AG08396 (cell line): ENCODE data around the gene ACTR2.
"Not testable (repeated sequence)": the region's sequence is repeated elsewhere in the genome, so short reads cannot be mapped to it uniquely, and the experiment has no call there.

Experiments
- DNase-seq: peaks from one replicate; pipeline ENCODE4 v3.0.0; 2012; ENCODE audit warnings: low spot score, mixed read lengths

The ACTR2 gene

DNA sequence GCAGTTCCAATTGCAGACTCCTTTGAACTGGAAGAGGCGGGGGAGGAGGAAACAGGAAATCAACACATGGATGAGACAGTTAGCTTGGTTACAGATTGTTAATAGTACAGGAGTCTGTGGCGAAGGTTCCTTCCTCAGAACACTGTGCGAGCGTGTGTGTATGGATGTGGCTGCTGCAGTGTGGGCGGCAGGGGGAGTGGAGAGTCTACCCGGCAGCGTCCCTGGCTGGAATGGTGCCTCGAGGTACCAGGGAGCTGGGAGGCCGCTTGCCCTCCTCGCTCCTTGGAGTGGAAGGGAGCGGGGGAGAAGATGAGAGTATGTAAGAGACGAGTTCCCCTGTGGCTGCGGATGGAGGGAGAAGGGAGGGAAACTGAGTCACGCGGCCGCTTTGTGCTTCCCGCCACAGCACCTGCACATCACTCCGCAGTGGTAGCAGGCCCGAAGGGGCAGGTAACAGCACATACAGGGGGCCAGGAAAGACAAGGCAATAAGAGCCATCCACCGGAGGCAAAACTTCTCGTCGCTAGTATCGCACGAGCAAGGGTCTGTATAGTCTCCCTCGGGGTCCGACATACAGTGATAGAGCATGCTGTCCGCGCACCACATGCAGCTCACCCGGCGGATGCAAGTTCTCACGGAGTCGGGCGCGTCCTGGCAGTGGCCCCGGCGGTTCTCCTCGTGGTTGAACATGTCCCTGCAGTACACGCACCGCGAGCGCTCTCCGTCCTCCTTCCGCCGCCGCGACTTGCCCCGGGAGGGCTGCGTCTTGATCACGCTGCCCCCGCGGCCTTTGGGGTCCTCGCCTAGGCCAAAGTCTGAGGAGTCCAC, 85.7 kb downstream of the ACTR2 start:
- DNase-seq = no peak

DNA sequence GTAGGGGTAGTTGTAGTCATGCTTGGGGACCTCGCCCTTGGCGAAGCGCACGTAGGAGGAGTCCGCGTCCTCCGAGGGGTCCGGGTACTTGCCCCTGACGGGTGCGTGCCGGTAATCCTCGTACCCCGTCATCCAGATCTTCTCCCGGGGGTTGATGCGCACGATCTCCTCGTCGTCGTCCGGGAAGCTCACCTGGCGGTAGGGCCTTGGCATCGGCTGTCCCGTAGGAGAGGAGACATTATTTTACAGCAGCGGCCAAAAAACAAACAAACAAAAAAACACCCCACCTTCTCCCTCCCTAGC, 86.3 kb downstream of the ACTR2 start:
- DNase-seq = no peak

DNA sequence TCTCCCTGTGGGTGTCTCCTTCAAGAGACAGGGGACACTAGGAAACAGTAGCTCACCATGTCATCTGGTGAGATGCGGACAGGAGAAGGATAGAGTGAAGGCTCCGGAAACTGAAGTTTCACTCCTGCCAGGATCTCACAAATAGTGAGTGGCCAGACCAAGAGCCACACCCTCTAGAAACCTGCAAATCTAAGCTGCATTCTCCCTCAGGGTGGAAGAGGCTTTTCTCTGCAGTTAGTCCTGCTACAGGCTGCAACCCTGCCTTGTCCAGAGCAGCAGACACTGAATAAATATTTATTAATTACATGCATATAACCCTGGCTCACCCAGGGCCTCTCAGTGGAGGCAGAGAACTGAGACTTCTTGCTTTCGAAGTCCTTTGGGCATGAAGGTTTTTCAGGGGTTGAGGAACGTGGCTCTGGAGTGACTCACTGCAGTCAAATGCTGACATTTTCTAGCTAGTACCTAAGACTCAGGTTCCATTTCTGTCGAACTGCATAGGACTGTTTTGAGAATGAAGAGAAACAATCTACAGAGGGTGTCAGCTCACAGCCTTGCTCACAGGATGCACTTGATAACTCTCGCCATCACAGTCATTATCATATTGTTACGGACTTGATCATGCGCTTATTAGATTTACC, 87.3 kb downstream of the ACTR2 start:
- DNase-seq = peak; percentile 23

DNA sequence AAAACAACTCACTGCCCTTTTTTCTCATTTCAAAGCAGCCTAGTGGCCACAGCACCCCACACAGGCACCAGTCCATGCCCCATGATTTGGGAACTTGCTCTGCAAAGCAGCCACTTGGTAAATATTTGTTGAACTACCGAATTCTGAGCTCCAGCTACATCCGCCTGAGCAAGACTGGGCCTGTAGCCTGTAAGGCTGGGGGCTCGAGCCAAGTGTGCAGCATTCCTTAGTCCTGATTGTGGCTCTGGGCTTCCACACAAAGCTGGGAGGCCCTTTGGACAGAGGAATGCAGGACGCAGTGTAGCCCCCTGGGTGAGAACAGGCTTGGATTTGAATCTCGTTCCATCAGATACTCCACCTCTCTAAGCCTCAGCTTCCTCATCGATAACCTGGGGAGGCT, 88.4 kb downstream of the ACTR2 start:
- peak; percentile 86 for DNase-seq

DNA sequence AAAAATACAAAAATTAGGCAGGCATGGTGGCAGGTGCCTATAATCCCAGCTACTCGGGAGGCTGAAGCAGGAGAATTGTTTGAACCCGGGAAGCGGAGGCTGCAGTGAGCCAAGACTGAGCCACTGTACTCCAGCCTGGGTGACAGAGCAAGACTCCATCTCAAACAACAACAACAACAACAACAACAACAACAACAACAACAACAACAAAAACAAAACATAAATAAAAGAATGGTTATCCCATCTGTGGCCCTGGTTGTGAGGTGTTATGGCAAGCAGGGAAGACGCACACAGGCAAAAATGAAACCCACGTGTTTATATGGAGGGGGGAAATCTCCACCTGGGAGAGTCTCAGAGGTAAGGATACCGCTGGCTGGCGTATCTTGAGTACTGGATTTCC, 89.7 kb downstream of the ACTR2 start:
- DNase-seq = not testable (repeated sequence)

DNA sequence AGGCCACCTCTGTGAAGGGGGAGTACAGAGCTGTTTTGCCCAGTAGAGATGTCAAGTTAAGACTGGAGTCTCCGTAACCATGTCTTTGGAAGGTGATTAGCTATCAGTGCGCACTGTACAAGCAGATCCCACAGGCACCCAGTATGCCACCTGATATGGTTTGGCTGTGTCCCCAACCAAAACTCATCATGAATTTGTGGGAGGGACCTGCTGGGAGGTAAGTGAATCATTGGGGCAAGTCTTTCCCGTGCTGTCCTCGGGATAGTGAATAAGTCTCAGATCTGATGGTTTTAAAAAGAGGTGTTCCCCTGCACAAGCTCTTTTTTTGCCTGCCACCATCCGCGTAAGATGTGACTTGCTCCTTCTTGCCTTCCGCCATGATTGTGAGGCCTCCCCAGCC, 90.2 kb downstream of the ACTR2 start:
- DNase-seq = no peak

DNA sequence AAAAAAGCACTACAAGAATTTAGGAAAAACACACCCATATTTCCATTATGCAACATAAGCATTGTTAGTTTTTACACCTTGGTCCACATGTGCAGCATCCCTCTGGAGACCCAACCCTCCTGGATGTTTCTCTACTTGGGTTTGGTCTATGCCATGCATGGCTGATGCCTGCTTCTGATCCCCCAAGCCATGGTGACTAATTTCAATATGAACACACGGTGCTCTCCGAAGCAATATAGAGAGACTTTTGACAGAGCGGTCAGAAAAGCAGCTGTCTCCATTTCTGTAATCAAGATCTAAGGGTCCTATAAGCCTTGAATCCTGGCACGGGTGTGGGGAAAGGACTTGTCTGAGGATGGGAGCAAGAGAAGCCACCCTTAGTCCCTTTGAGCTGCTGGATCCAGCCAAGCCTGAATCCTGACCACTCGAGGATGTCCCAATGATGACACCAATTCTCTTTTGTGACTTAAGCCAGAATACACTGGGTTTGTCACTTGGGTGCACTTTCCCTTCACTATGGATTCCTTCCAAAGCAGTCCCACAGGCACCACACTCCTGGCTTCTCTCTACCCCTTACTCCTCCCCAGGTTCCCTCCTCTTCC, 91.5 kb downstream of the ACTR2 start:
- DNase-seq = no peak

DNA sequence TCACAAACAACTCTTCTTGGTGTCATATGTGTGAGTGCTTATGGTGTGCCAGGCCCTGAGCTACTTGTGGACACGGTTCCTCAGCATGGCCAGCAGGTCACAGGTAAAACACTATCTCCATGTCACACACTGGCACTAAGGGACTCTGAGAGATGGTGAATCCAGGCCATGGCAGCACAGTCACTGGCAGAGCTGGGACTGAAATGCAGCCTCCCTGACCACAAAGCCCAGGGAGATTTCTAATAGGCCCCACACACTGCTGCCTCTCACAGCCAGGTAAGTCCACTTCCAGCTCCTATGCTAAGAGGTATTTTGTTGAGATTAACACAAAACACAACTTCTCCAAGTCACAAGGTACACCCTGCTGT, 92.0 kb downstream of the ACTR2 start:
- no peak for DNase-seq

DNA sequence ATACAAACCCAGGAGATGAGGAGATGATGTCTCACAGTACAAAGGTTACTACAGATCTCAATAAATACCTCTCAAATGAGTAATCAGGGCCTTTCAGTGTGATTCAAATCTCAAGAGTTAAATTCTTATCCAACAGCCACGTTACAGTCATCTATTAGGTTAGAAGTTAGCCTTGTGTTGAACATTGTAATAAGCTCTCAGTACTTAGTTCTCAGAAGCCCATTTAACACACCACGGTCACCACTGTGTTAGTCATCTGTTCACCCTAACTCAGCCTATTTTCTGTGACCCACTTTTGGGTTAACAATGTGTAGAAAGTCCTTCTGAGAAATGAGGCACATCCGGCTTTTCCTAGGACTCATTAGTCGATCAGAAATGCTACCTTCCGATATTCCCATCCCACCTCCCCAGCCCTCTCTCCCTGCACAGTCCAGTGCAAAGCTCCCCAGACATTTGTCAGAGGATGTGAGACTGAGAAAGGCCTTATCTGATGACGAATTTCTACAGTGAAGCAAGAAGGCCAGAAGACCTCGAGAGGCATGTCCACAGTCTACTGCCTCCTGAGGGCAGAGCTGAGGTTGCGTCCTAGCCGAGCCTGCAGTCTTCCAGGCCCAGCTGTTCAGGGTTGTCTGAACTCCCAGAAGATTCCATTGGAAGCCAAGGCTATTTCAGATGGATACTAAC, 92.6 kb downstream of the ACTR2 start:
- peak; percentile 86 for DNase-seq
